HG03521 (cell line): Measurements from ENCODE around the gene C7orf33.

Experiments
- ATAC-seq: cut with Tn5 transposase; IDR thresholded peaks from one replicate; pipeline ENCODE4 v1.9.1; 2021; ENCODE audit warnings: mild to moderate bottlenecking, moderate library complexity; ENCODE audit not compliant: unreplicated experiment

C7orf33 gene

DNA sequence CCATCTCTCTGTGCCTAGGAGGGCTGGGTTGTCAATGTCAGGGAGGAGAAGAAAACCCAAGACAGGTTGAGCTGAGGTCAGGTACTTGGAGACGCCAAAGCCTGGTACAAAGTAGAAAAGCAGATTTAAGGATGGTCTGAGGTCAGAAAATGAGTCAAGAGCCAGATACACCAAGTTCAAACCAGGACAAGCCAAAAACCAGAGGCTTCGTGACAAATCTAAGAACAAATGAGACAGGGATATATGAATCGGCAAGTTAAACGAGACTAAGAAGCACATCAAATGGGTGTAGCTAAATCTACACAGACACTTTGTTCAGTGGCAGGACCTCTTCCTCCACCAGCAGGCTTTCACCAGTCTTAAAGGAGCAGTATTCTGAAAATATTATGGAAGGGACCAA lies 34.2 kb downstream of the C7orf33 start:
- no peak for ATAC-seq

DNA sequence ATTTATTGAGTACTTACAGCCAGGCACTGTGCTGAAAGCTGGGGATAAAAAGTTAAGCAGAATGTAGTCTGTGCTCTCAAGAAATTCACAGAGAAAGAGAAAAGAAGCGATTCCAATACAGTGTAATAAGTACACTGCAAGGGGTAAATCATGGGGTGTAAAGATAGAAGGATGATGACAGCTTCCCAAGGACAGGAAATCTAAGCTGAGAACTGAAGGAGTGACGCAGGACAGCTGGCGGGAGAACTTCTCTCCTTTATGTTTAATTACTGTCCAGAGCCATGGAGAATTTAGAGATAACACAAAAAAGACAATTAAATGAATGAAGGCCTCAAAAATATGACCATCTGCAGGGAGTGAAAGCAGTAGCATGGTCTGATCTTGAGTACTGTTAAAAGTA lies 34.8 kb downstream of the C7orf33 start:
- no peak for ATAC-seq

DNA sequence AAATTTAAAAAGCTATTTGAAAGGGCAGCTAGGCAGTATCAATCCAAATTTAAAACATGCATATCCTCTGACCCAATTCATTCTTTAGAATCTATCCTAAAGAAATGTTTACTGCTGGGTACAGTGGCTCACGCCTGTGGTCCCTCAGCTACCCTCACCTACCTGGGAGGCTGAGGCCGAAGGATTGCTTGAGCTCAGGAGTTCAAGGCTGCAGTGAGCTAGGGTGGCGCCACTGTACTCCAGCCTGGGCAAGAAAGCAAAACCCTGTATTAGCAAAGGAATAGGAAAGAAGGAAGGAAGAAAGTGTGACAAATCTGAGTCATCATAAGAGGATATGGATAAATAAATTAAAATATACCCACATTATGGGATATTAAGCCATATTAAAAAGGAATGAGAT lies 36.3 kb downstream of the C7orf33 start:
- no peak for ATAC-seq

DNA sequence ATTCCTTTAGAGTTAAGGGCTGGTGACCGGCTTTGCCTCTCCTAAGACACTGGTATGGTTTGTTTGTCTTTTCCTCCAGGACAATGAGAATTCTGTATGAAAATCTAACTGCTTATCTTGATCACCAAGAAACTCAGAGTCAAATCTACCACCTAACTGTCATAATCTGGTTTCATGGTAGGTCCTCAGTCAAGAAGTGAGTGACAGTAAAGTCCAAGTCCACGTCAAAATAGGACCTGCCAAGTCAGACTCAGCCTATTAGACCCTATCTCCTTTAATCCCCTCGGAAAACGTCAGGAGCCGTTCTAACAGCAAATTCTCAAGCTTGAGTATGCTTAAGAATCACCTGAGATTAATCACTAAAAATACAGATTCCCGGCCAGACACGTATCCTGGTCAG lies 37.4 kb downstream of the C7orf33 start:
- no peak for ATAC-seq

DNA sequence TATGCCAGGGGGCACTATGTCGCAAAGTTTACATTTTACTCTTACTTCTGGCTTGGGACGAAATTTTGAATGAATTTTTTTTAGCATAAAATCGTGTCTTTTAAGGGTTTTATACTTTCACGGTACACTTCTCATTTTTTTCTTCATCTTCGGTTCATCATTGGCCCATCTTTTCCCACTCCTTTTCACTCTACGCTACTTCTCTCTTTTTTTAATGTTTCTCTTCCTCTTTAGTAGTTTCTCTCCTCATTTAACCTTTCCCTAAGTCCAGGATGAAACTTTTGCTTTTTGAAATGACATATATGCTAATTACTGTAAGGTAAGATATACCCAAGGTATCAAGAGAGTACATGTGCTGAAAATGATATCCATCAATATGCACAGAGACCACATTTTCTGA lies 39.5 kb downstream of the C7orf33 start:
- ATAC-seq = no peak

DNA sequence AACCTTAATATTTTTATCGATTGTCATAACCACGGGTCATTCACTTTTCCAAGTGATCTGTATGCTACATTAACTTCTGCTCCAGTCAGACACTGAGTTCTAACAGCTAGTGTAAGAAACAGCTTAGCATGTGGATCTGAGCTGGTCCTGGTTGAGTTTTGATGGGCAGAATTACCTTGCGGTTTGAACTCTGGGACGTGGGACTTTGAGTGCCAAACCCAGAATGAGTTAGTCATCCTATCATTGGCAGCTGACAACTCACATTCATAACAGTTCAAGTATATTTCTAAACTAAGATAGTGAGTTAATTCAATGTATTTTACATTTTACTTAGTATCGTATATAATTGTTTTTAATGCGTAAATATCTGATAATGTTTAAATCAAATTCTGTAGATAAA lies 43.2 kb downstream of the C7orf33 start:
- no peak for ATAC-seq

DNA sequence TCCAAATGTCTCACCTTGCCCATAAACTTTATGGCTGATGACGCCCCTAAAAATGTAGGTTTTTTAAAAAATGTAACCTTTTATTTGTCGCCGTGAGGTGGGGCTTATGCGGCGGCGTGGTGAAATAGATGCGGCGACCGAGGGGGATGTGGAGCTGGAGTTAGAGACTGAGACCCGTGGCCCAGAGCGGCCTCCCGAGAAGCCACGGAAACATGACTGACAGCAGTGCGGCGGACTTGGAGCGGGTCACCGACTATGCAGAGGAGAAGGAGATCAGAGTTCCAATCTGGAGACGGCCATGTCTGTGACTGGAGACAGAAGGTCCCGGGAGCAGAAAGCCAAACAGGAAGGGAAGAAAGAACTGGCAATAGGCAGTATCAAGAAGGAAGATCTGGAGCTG lies 46.5 kb downstream of the C7orf33 start:
- ATAC-seq = no peak

DNA sequence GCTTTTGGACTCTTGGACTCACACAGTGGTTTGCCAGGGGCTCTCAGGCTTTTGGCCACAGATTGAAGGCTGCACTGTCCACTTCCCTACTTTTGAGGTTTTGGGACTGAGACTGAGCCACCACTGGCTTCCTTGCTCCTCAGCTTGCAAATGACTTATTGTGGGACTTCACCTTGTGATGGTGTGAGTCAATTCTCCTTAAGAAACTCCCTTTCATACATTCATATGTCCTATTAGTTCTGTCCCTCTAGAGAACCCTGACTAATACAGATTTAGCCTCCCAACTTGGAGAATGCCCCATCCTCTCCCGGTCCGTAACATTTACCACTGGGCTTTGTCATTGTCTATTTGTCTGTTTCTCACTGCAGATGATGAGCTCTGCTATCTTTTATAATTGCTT lies 55.3 kb downstream of the C7orf33 start:
- no peak for ATAC-seq

DNA sequence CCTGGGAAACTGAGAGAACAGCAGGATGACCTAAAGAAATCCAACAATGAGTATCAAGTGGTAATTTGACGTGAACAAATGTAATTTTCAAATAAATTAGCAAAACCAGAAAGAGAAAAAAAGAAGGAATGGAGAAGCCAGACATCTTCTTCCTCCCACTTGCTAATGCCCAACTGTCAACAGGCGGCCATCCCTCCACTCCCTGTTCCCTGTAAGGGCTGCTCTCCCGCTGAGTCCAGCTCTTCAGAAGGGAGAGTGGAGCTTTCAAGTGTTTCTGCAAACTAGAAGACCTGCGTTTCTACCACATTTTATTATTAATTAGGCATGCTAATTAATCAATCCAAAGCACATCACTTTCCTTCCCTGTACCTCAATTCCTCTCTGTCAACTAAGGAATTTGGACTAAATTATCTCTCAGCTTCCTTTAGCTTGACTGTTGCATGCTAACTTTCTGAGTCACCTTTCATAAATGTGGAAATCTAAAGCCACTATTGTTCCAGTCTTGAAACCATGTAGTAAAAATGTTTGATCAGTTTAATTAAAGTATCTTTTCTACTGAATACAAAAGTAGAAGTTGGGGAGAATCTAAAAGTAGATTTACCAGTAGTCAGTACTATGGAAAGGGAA lies 59.8 kb downstream of the C7orf33 start:
- no peak for ATAC-seq

DNA sequence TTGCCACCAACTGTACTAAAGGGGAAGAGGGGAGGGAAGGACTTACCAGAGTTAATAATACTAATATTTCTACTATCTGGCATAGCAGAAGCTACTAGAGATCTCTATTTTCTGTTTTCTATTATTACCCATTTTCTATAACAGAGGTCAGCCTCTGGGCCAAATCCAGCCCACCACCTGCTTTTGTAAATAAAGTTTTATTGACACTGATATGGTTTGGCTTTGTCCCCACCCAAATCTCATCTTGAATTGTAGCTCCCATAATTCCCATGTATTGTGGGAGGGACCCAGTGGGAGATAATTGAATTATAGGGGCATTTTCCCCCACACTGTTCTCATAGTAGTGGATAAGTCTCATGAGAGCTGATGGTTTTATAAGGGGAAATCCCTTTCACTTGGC lies 62.2 kb downstream of the C7orf33 start:
- ATAC-seq = no peak

DNA sequence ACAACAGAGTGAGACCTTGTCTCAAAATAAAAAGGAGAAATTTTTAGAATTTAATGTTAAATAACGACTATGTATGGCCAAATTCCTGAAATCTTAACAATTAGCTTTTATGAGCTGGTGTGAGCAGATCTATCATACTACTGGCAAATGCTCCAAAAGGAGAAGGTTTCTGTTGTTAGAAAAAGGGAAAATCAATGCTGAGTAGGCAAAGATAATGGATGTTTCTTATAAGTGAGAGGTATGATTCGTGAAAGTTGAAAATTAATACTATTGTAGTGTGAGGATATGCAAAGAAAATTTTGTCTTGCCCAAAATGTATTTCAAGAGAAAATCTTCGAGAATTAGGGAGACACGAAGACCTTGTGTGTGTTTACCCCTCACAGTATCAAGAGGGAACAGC lies 67.4 kb downstream of the C7orf33 start:
- no peak for ATAC-seq

DNA sequence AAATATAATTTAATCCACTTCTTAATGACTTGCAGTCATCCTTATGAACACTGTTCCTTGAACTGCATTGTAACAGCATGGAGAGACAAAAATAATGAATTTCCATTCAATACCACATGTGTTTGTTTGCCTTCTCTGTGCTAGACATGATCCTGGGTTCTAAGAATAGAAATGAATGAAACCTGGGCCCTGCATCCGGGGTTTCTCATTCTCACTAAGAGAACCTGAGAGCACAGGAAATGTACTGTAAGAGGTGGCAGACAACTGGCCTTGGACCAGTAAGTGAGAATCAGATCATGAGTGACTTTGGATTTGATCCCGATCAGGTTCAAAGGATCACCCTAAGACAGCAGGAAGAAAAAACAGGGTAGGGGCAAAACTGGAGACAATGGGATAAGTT lies 70.9 kb downstream of the C7orf33 start:
- ATAC-seq = no peak

DNA sequence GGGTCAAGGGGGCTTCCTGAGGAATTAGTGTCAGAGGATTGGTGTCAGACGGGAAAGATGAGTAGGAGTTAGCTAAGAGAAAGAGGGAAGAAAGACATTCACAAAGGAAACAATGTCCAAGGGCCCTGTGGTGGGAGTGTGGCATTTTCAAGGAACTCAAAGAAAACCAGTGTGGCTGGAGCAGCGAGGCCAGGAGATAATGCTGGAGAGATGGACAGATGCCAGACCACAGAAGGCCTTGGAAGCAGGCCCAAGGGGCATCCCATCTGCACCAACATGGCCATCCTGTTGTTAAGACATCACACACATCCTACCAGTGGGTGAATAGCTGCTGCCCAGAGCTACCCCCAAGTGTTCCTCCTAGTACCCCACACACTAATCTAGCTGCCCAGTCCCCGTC lies 72.1 kb downstream of the C7orf33 start:
- ATAC-seq = no peak

DNA sequence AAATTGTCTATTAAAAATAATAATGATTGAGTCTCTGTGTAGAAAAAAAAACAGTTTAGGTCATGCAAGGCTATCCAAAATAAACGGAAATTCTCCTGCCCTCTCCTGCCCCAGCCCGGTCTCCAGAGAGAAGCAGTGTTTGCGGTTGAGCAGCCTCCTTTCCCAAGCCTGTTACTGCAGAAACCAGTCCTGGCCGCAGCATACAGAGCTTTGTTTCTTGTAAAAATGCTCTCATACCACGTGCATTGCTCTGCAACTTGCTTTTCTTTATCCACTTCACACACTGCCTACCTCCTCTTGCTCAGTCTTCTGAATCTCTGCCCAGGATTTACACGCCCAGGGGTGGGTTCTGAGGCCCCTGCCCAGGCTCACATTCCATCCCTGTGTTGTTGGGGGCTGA lies 73.8 kb downstream of the C7orf33 start:
- ATAC-seq = no peak

DNA sequence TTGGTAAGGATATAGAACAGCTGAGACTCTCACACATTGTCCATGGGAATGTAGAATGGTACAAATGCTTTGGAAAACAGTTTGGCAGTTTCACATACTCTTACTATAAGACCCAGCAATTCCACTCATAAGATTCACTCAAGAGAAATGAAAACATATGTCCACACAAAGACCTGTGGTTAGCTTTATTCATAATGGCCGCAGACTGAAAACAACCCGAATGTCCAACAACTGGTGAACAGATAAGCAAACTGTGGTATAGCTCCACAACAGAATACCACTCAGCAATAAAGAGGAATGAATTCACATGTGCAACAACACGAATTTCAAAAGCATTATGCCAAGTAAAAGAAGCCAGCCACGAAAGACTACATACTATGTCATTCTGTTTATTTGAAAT lies 74.7 kb downstream of the C7orf33 start:
- ATAC-seq = no peak
